Cardiac atrium fibroblast (primary cell): ENCODE data around the gene OR5A2. TPM values are rescaled to one million over a fixed set of nuclear protein-coding genes. Genes with fewer than 3 reads are reported as not detected.

ENCODE experiments used
- total RNA-seq: library from RNA; depleted of rRNA; stranded (reverse); fragments of >200 nt; gene quantifications from 2 replicates; pipeline ENCODE4 v1.2.3, GENCODE V29; 2015

OR5A2 gene
- not detected in 2 replicates for total RNA-seq

DNA sequence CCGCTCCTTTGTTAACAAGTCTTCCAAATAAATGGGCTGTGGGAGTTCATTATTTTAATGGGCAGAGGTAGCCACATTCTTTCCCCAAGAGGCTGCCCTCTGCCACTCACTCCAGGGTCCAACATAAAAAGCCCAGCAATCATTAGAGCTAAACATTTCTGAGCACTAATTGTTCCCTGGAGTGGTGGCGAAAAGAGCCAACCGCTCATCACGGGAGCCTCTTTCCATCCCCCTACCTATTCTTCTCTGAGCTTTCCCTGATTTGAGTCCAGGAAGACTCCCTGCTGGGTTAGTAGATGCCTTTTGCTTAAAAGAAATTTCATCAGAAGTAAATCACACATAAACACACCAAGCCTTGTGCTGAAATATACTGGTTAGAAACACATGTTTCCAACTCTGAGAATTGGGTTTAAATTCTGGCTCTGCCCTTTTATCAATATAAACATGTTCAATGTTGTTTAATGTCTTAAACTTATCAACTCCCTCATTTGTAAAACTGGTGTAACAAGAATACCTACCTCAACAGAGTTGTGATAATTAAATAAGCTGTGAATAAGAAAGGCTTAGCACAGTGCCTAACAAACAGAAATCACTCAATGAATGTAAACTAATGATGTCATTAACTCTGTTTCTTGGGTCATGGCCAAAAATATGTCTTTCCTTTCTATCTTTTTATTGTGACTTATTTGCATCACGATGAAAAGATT is at the start of gene OR5A2:
TSS of gene OR5A2 (minus strand) at position 53 of the 707 bp plus-strand sequence. CDS start 3,460 bp downstream, outside the sequence.

GRCh38 chr11:59473015-59473414 is 46.8 kb upstream of the OR5A2 start, which contains the start of gene OR4D10:
TSS of gene OR4D10 (plus strand) at chr11:59473315. CDS start at chr11:59477430, 4,115 bp downstream.

GRCh38 chr11:59456661-59457060 is 30.4 kb upstream of the OR5A2 start, which contains the start of gene OR4D6:
TSS of gene OR4D6 (plus strand) at chr11:59456961. CDS start at chr11:59456961, 0 bp downstream.

GRCh38 chr11:59436169-59436568 is 10.0 kb upstream of the OR5A2 start, which contains the start of gene OR5A1:
TSS of gene OR5A1 (plus strand) at chr11:59436469. CDS start at chr11:59443169, 6,700 bp downstream.

Other genes starting within 250 kb of the OR5A2 start
- under 0.01 TPM in 1 of 2 replicates, not detected in the other for gene MPEG1, start 213.5 kb downstream of the OR5A2 start, total RNA-seq
- gene OR5AN1, start 67.5 kb downstream of the OR5A2 start, total RNA-seq = not detected in 2 replicates
- gene OR5A1, start 10.1 kb upstream of the OR5A2 start, total RNA-seq = not detected in 2 replicates
- gene OR4D6, start 30.5 kb upstream of the OR5A2 start, total RNA-seq = not detected in 2 replicates
- gene OR4D10, start 46.9 kb upstream of the OR5A2 start, total RNA-seq = not detected in 2 replicates
- gene OR4D11, start 77.2 kb upstream of the OR5A2 start, total RNA-seq = not detected in 2 replicates
- gene OR4D9, start 85.1 kb upstream of the OR5A2 start, total RNA-seq = not detected in 2 replicates
- 15.3 and 17.2 TPM in 2 replicates for gene OSBP, start 189.4 kb upstream of the OR5A2 start, total RNA-seq
- gene PATL1, start 242.6 kb upstream of the OR5A2 start, total RNA-seq = 7.9 and 11.2 TPM in 2 replicates